K562 (cell line): ENCODE measurements around the gene PPP1R15B.

Source experiments
- DIDO1 ChIP-seq: fragments of 450-650 bp; IDR thresholded peaks from 2 replicates; pipeline ENCODE4 v1.6.1; 2016; ENCODE audit warnings: low read depth, missing biosample characterization, missing genetic modification characterization
- ELF4 ChIP-seq: fragments of 450-650 bp; formaldehyde crosslinking; IDR thresholded peaks from 2 replicates; pipeline ENCODE4 v1.4.0; 2022; ENCODE audit warnings: missing genetic modification characterization
- POLR2A ChIP-seq: fragments of 450-650 bp; conservative IDR thresholded peaks from 2 replicates; pipeline ENCODE4 v1.6.1; 2016
- ZKSCAN3 ChIP-seq: fragments of 250-450 bp; sonication (Bioruptor Pico); IDR thresholded peaks from 2 replicates; pipeline ENCODE4 v1.4.0; 2020
- ZNF316 ChIP-seq: fragments of 450-650 bp; IDR thresholded peaks from 2 replicates; pipeline ENCODE4 v1.6.1; 2016
- TF ChIP-seq, protein P1 (sequence below), 3 experiments: IDR thresholded peaks in 2 of 3; conservative IDR thresholded peaks in 1 of 3; 2 replicates each; pipeline ENCODE4 v1.5.1; 2011 to 2012; ENCODE audit warnings: low read length in 3 of 3, mild to moderate bottlenecking in 3 of 3, control low read depth in 2 of 3, improper control_type of control experiment in 1 of 3, inconsistent platforms in 1 of 3, low read depth in 1 of 3, mixed read lengths in 1 of 3, moderate library complexity in 1 of 3; ENCODE audit not compliant: insufficient read depth in 2 of 3
- TF ChIP-seq, protein P2 (sequence below): fragments of 200-600 bp; sonication (generic); IDR thresholded peaks from one replicate; pipeline ENCODE4 v1.6.1; 2012; ENCODE audit warnings: mild to moderate bottlenecking, low read depth, low read length, inconsistent platforms

DNA sequence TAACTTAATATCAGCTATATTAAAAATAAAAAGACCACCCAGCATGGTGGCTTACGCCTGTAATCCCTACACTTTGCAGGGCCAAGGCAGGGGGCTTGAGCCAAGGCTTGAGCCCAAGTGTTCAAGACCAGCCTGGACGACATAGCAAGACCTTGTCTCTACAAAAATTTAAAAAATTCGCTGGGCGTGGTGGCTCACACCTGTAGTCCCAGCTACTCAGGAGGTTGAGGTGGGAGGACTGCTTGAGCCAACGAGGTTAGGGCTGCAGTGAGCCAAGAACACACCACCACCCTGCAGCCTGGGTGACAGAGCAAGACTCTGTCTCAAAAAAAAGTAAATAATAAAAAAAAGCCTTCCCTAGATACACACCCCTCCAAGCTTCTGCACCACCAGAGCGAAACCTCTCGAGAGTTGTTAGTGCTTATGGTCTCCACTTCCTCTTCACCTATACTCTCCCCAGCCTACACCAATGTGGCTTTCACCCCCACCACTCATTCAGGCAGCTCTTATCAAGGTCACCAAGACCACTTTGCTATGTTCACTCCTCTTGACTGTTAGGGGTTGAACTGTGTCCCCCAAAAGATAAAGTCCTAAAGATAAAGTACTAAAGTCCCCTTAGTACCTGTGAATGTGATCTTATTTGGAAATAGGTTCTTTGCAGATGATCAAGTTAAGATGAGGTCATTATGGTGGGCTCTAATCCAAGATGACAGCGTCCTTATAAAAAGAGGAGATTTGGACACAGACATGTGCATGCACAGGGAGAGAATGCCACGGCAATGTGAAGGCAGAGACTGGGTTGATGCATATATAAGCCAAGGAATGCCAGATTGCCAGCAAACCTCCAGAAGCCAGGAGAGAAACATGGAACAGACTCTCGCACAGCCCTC, 6.8 kb upstream of the PPP1R15B start:
- TF ChIP-seq DIDO1 (tag) (no peak), ELF4 (no peak), ZNF316 (no peak), POLR2A (no peak), ZKSCAN3 (CRISPR knock-in tag) (no peak)
- TF ChIP-seq, protein P1, sequence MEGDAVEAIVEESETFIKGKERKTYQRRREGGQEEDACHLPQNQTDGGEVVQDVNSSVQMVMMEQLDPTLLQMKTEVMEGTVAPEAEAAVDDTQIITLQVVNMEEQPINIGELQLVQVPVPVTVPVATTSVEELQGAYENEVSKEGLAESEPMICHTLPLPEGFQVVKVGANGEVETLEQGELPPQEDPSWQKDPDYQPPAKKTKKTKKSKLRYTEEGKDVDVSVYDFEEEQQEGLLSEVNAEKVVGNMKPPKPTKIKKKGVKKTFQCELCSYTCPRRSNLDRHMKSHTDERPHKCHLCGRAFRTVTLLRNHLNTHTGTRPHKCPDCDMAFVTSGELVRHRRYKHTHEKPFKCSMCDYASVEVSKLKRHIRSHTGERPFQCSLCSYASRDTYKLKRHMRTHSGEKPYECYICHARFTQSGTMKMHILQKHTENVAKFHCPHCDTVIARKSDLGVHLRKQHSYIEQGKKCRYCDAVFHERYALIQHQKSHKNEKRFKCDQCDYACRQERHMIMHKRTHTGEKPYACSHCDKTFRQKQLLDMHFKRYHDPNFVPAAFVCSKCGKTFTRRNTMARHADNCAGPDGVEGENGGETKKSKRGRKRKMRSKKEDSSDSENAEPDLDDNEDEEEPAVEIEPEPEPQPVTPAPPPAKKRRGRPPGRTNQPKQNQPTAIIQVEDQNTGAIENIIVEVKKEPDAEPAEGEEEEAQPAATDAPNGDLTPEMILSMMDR (IDR thresholded peaks at IDR 0.05 in 2 of 3, conservative IDR thresholded peaks at IDR 0.05 in 1 of 3; ENCODE audit: insufficient read depth in 2 of 3, low read depth in 1 of 3, low read length in 3 of 3), result no peak
- TF ChIP-seq, protein P2, sequence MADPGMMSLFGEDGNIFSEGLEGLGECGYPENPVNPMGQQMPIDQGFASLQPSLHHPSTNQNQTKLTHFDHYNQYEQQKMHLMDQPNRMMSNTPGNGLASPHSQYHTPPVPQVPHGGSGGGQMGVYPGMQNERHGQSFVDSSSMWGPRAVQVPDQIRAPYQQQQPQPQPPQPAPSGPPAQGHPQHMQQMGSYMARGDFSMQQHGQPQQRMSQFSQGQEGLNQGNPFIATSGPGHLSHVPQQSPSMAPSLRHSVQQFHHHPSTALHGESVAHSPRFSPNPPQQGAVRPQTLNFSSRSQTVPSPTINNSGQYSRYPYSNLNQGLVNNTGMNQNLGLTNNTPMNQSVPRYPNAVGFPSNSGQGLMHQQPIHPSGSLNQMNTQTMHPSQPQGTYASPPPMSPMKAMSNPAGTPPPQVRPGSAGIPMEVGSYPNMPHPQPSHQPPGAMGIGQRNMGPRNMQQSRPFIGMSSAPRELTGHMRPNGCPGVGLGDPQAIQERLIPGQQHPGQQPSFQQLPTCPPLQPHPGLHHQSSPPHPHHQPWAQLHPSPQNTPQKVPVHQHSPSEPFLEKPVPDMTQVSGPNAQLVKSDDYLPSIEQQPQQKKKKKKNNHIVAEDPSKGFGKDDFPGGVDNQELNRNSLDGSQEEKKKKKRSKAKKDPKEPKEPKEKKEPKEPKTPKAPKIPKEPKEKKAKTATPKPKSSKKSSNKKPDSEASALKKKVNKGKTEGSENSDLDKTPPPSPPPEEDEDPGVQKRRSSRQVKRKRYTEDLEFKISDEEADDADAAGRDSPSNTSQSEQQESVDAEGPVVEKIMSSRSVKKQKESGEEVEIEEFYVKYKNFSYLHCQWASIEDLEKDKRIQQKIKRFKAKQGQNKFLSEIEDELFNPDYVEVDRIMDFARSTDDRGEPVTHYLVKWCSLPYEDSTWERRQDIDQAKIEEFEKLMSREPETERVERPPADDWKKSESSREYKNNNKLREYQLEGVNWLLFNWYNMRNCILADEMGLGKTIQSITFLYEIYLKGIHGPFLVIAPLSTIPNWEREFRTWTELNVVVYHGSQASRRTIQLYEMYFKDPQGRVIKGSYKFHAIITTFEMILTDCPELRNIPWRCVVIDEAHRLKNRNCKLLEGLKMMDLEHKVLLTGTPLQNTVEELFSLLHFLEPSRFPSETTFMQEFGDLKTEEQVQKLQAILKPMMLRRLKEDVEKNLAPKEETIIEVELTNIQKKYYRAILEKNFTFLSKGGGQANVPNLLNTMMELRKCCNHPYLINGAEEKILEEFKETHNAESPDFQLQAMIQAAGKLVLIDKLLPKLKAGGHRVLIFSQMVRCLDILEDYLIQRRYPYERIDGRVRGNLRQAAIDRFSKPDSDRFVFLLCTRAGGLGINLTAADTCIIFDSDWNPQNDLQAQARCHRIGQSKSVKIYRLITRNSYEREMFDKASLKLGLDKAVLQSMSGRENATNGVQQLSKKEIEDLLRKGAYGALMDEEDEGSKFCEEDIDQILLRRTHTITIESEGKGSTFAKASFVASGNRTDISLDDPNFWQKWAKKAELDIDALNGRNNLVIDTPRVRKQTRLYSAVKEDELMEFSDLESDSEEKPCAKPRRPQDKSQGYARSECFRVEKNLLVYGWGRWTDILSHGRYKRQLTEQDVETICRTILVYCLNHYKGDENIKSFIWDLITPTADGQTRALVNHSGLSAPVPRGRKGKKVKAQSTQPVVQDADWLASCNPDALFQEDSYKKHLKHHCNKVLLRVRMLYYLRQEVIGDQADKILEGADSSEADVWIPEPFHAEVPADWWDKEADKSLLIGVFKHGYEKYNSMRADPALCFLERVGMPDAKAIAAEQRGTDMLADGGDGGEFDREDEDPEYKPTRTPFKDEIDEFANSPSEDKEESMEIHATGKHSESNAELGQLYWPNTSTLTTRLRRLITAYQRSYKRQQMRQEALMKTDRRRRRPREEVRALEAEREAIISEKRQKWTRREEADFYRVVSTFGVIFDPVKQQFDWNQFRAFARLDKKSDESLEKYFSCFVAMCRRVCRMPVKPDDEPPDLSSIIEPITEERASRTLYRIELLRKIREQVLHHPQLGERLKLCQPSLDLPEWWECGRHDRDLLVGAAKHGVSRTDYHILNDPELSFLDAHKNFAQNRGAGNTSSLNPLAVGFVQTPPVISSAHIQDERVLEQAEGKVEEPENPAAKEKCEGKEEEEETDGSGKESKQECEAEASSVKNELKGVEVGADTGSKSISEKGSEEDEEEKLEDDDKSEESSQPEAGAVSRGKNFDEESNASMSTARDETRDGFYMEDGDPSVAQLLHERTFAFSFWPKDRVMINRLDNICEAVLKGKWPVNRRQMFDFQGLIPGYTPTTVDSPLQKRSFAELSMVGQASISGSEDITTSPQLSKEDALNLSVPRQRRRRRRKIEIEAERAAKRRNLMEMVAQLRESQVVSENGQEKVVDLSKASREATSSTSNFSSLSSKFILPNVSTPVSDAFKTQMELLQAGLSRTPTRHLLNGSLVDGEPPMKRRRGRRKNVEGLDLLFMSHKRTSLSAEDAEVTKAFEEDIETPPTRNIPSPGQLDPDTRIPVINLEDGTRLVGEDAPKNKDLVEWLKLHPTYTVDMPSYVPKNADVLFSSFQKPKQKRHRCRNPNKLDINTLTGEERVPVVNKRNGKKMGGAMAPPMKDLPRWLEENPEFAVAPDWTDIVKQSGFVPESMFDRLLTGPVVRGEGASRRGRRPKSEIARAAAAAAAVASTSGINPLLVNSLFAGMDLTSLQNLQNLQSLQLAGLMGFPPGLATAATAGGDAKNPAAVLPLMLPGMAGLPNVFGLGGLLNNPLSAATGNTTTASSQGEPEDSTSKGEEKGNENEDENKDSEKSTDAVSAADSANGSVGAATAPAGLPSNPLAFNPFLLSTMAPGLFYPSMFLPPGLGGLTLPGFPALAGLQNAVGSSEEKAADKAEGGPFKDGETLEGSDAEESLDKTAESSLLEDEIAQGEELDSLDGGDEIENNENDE, result no peak
